Activated naive CD8-positive, alpha-beta T cell treated with anti-CD3 and anti-CD28 coated beads, Interleukin-2, amount 50 U/mL, for 16 hours (primary cell): ENCODE results near the gene HGF.
"Not testable (repeated sequence)": the region's sequence is repeated elsewhere in the genome, so short reads cannot be mapped to it uniquely, and the experiment has no call there.

ENCODE experiments used
- DNase-seq: peaks from one replicate; pipeline ENCODE4 v3.0.0-alpha.2; 2020; ENCODE audit warnings: low read depth, low spot score

Gene HGF

DNA sequence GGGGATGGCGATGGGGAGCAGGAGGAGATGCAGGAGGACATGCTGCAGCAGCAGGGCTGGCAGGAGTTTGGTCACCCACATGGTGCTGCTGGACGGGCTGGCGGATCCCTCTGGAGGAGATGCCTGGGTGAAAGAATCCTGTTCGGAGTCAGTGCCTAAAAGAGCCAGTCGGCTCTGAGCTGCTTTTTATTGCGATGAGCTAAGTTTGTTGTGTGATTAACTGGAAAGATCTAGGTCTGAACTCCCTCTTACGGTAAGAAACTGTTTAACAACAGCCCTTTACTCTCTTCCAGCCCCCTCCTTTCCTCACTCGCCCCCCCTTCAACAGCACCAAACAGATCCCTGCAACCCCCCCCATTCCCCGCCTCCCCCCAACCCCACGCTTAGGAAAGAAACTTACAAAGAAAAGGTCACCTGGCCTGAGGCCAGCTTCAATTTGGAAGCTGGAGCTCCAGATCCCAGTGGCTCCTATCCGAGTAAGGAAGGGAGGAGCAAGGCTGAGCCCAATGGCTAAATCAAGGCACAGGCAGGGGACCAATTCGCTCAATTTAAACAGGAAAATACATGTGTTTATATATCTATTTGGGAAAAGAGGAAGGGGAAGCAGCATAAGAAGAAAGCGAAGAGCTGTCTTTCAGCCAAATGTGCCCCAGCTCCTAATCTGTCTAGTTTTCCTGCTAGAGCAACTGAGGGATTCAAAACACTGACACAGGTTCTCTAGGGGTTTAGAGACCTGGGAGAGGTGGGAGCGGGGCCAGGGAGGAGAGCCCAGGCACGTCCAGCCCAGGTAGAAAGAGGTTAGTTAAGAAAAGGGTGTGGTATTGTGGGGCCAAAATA, at the start of gene HGF:
TSS of gene HGF (minus strand) at position 157 of the 837 bp plus-strand sequence. CDS start at position 81, 76 bp downstream.
- DNase-seq: no peak

DNA sequence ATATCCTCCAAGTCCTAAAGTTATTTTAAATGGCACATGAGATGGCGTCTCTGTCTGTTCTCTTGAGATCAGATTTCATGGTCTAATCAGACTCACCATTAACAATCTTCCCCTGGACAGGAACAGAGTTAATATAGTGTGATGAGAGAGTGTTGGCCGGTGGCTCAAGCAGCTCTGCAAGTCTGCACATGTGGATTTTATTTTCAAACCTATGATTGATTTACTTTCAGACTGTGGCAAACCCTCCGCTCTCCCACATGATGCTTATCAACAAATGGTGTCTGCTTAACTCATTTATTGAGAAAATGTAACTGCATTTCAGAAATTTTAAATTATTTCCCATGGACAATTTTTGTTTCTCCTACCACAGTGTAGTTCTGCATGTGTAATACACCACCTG, 46.5 kb upstream of the HGF start:
- DNase-seq: no peak

DNA sequence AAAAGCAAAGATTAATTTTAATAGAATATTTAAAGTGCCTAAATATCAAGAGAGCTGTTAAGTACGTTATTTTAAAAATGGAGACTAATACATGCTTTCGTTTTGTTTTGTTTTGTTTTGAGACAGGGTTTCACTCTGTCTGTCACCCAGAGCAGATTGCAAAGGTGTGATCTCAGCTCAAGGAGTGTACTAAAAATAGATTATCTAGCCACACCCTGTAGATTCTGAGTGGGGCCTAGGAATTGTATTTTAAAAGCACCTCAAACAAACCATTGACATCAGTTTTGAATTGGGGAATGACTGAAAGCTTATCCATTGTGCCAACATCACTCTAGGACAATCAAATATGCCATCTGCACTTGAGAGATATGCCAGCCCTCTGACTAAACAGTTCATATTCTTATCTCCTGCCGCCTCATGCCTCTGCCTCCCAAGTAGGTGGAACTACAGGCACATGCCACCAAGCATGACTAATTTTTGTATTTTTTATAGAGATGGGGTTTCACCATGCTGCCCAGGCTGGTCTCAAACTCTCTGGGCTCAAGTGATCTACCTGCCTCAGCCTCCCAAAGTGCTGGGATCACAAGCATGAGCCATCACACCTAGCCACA, 43.1 kb upstream of the HGF start:
- DNase-seq: not testable (repeated sequence)

DNA sequence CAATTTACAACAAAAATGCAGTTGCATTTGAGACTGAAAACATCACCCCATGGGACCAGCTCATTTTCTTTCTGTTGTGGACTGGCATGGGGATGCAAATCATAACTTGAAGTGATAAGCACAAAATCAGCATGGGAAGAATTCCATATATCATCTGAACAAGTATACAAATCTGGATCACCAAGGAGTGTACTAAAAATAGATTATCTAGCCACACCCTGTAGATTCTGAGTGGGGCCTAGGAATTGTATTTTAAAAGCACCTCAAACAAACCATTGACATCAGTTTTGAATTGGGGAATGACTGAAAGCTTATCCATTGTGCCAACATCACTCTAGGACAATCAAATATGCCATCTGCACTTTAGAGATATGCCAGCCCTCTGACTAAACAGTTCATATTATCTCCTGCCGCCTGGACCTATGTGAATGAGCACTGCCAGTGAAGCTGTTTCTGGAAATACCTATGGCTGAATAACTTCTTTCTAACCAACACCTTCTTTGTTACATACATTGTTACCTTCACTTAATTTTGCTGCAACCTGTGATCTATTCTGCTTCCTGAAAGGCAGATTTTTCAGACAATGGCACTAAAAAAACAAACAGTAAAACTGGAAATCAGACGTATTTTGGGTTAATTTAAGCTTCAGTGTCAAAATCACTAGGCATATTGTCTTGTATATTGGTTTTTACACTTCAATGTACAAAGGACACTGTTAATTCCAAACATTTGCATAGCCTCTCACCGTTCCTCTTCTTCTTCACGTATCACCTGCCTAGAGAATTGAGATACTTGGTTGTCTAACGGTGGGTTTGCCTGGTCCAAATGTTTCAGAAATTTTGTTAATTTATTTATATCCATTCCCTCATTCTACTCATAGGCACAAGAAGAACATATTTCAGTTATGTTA, 42.4 kb upstream of the HGF start:
- DNase-seq: no peak

DNA sequence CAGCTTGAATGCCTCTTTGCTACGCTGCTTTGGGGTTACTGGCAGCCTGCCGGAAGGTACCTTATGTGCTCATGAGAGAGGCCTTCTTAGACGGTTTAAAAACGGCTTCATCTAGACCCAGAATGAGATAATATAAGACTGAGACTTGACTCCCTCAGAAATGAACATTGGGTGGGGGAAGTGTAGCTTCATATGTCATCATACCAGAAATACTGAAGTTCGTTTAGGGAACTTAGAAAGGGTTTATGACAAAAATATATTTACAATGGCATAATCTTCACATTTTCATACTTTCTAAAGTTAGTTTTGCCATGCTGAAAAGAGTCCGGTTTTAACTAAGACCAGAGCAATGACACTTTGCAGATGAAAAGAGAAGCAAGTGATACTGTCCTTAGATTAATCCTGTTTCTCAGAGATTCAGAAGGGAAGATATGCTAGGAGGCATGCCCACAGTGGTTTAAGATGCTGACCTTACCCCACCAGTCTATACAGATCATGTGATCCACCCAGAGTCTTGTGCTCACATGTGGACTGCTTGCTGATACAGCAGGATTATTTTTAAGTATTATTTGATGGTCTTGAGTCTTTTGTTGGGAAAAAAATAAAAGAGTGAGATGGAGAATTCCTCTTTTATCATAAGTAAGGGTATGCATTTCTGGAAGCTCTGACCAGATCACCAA, 40.8 kb upstream of the HGF start:
- no peak for DNase-seq

DNA sequence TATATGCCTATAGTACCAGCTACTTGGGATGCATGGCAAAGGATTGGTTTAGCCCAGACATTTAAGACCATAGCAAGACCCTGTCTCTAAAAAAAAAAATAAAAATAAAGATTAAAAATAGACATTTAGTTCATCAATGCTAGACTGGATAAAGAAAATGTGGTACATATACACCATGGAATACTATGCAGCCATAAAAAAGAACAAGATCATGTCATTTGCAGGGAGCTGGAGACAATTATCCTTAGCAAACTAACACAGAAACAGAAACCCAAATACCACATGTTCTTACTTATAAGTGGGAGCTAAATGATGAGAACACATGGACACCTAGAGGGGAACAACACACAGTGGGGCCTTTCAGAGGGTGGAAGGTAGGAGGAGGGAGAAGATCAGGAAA, 38.5 kb upstream of the HGF start:
- DNase-seq: not testable (repeated sequence)

DNA sequence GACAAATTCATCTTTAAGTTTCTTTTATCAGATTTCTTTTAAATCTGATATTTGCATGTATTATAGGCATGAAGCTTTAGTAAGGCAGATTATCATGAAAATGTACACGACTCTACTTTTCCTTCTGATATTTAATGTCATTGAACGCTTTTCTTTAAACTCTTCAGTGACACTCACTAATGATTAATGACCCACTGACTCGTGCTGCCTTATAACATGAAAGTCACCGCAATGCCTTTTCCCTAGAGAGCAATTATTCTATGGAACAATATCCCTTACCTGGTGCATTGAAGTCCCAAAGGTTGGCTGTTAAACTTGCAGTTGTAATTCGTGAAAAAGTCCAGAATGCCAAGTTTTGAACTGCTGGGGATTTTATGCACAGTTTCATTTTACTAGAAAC, 33.4 kb upstream of the HGF start:
- DNase-seq: no peak

DNA sequence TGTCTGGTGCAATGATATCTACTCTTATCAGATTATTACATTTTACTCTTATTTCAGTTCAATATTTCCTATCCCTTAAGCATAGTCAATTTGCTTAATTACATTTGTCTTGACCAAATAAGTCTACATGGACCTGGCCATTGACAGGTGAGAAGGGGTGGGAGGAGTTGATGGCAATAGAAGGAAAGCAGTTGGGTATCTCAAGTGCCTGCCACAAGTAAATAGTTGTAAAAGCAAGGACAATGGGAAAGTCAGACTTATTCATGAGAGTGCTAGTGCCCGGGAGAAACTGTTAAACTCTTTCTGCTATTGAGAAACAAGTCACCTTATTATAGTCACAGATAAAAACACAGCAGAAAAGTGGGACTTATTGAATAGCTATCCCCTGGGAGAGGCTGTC, 32.4 kb upstream of the HGF start:
- DNase-seq: no peak

DNA sequence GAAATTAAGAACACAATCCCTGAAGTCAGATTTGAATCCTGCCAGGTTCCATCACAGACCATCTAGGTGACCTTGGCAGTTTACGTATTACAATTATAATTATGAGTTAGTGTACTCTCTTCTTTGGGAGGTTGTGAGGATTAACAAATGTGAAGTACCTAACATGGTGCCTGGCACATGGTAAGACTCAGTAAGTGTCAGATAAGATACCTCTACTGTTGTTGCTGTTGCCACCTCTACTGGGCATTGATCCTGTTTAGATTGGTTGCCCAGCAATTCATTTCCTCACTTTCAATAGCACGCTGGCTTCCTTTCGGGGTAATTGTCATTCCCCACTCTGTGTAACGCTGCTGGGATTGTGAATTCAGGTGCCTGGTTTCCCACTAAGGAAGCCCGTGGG, 31.7 kb upstream of the HGF start:
- DNase-seq: no peak

DNA sequence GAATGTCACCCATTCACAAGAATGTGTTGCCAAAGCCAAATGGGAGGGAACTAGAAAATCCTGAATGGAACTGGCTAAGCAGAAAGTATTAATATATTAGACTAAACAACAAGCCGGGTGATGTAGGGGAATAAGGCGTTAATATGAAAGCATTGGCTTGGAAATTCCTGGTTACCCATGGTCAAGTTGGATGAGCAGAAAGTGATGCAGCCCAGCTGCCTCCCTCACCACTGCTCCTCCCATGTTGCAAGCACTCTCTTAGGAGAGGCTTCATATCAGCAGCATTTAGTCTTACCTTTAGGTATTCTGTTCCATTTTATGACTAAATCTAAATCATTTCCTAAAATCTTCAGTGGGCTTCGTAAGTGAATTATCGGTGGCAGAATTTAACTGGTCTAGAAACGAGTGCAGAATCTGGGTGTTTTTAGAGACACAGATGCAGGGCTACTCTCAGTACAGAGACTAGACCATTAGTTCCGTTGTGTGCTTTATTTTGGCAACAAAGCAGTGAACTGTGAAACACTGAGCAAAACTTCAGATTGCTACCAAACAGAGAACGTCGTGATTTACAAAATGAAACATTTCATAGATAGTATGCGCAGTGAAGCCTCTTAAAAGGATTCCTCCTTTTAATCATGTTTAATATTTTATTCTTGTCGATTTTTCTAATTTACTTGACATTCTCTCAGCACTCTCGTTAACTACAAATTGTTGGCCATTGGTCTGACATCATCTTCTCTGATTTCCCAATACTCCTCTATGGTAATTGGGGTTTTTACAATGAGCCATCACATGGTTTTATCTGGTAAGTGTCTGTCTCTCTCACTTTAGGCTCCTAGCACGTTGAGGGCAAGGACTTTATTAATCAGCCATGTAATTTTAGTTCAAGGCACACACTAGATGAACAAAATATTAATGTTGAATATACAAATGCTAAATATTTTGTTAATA, 22.0 kb upstream of the HGF start:
- DNase-seq: no peak

DNA sequence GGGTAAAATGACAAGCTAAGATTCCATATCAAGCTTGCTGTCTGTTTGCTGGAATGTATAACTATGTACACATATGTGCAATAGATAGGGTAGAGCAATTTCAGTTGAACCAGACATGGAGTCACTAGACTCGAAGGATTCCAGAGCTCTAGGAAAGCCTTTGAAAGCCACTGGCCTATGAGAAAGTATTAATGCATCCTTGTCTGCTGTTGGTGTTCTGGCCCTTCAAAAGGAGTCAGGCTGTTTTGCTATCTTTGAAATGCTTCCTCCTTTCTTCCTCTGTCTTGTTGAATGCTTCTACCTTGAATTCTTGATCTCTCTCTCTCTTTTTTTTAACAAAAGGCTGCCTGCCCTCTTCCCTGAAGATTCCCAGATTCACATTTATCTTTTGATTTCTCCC, 20.8 kb upstream of the HGF start:
- DNase-seq: no peak

DNA sequence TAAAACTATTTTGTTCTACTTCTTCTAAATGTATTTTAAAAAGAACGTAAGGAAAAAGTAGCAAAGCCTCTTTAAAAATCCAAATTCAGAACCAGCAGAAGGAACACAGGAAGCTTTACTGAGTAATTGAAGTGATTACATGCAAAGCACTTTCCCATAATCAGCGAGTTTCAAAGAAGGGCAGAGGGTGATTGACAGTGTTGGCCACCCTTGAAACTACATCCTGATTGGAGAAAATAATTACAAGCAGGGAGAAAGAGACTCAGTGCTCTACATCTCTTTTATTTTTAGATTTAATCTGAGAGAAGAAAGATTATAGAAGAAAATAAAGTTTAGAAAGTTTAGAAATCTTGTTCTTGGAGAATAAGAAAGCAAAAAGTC, 20.3 kb upstream of the HGF start:
- DNase-seq: no peak

DNA sequence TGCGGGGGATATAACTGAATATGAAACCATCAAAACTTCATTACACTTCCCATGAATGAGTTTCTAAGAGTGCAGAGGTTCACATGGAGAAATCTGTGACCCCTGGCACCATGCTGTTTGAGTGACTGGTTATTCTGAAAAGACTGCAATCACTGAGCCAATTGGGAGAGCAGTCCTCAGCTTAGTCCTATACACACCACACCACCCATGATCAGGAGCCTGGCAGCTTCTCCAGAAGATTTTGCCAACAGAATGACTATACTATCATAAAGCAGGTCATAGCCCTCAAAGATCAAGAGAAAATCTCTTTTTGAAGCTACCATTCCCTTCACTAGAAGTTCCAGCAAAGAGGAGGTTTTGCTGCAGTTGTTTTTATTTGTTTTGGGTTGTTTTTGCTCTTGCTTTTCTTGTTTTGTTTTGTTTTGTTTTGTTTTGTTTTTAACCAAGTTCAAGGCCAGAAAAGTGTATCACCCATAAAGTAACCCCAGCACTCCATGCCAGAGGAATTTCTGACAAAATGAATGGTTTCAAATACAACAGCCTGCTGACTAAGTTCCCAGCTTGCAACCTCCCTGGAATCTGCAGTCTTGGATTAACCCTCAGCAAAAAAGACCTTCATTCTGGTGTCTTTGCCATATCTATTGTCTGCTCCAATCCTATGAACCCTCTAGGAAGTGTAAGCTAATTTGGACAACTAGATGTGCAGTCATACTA, 19.7 kb upstream of the HGF start:
- no peak for DNase-seq

DNA sequence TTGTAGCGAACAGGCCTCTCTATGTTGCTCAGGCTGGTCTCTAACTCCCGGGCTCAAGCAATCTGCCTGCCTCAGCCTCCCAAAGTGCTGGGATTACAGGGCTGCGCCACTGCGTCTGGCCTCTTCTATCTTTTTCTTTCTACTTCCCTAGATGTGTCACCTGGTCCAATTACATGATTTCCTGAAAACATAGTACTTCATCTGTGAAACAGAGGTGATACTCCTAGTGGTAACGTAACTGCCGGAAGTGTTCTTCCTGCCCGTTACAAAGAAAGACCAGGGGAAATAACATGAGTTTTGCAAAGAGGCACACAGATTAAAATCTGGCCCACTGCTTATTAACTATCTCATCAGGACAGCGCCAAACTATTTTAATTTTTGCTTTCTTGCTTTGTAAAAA, 18.4 kb upstream of the HGF start:
- DNase-seq: no peak

DNA sequence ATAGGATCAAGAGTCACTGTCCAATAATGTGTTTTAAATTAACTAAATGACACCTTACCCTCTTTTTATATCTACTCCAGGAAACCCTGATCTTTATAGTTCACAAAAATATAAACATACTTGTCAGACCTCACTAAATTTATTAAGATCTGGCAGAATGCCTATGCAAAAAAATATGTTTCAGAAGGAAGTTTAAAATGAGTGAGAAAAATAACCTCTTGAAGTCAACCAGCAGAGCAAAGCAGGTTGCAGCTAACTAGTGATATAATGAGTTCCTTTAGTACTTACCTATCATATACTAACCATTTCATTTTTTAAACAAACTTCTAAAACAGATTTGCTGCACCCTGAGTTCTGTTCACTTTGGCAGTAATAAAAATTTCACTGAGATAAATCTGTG, 14.0 kb upstream of the HGF start:
- no peak for DNase-seq

DNA sequence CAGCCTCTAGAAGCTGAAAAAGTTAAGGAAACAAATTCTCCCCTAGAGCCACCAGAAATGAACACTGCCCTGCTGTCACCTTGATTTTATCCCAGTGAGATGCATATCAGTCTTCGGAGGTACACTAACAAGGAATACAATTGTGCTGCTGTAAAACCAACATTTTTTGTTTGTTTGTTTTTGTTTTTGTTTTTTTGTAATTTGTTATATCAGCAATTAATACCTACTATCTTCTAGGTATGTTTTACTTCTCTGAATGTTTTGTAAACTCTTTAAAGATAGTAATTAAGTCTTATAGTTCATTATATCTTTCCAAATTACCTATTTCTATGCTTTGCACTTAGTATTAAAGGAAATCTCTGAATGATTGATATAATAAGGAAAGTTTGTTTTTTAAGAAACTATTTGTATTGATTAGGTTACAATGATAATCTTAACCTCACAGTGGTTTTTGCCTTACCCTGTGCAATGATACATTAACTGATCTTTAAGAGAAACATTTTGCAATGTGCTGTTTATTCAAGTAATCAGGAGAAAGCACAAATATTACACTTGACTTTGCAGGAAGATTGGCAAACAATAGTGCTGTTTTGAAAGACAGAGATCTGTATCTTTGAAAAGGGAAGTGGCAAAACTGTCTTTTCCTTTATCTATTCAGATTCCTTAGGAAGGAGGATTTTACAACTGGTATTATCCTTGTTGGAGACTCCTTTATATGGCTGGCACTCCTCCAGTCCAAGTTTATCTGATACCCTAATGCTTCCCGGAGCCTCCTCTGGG, 11.3 kb upstream of the HGF start:
- DNase-seq: no peak

DNA sequence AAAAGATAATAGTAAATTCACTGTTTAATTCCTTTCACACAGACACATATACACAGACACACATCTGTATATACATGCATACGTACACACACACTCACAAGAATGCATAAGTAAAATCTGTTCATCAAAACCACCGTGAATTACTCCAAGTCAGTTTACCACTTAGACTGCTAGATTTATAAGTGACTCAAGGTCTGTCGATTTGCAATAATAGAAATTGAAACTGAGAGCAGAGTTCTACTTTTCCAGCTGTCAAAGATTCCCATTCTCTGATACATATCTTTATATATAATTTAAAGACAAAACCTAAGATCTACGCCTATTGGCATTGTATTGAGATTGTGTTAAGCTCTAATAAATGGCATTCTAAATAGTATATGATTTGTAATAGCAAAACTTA, 9.9 kb upstream of the HGF start:
- DNase-seq: no peak

DNA sequence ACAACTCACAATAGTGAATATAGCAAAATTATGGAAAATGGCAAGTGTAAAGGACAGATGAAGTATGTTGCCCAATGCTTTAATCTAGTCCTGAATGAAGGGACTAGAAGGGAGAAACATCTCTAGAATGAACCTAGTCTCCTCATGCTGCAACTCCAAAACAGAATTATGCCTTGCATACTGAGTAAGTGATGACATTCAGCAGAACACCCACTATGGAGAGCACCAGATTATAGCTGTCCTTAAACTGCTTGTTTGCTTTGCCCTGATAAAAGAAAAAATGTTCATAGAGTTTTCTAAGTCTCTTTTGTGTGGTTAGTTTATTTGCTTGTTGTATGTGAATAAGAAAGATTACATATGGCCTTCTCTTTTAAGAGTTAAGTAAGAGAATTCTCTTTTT, 7.8 kb upstream of the HGF start:
- no peak for DNase-seq

DNA sequence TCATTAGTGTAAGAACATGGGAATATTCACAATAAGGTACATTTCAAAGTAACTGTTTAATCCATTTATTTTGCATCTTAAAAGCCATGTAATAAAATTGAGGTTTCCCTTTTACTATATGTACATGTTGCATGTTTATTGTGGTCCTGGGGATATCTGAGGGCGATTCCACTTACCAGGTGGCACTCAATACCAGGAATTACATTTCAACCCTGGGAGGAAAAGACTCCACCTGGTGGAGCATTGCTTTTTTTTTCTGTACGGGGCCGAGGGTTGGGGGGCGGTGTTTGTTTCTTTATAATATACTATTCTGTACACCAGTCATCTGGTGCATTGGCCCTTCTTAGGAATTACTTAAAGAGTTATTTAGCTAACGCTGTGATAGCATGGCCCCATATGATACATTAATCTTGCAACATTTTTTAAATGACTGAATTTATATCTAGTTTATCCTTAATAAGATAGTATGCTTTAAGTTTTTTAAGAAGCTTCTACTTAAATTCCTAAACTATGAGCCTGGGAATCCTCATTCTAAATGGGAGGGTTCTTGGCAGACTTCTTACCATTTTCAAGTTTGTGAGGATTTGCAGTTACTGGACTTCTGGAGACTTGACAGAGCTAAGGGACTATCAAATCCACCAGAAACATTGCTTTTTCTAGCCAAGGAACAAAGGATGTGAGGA, 7.2 kb upstream of the HGF start:
- DNase-seq: no peak
